Measurements from ENCODE around the gene PRDM15.

The PRDM15 gene

DNA sequence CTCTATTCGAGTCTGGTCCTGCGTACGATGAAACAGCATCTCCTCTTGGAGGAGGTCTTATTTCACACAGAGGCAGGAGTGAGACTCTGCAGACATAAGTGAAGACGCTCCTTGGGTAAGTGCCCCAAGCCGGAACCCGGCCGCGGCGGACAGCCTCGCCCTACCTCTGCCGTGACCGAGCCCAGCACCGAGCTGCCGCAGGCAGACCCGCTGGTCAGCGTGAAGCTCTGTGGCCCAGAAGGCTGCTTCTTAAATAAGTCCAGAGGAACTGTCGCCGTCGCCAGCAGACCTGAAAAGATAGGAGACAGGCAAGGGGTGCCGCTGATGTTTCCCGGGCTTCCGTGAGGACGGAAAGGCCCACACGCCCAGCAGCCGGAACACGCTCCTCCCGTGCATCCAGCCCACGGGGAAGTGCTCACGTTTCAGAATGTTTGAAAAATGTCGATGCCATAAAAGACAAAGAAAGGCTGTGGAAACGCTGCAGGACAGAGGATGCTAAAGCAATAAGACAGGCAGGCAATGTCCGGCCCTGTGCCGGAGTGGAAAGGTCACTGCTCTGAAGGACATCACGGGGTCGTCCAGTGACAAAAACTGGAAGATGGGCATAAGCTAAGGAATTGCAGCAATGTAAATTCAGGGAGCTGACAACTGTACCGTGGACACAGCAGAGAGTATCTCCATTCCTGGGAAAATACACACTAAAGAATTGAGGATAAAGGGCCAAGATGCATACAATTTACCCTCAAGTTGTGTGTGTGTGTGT is 28.5 kb upstream of the PRDM15 start:
- DNase-seq (ENCODE audit: low spot score), result no peak

DNA sequence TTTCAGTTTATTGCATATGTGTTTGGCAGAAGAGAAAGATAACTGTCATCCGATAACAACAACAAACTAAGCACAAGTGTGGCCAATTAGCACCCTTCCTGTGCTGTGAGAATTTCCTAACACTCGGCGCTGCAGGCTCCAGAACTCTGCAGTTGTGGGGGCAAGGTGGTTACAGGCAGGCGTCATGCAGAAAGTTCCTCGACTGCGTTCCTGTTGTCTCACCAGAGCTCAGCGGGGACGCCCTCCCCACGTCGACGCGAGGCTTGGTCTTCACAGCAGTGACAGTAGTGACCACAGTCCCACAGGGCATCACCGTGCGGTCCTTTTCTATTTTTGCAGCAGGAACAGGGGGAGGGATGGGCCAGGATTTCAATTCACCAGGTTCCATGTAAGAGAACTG is 27.6 kb upstream of the PRDM15 start:
- DNase-seq (ENCODE audit: low spot score), result no peak

DNA sequence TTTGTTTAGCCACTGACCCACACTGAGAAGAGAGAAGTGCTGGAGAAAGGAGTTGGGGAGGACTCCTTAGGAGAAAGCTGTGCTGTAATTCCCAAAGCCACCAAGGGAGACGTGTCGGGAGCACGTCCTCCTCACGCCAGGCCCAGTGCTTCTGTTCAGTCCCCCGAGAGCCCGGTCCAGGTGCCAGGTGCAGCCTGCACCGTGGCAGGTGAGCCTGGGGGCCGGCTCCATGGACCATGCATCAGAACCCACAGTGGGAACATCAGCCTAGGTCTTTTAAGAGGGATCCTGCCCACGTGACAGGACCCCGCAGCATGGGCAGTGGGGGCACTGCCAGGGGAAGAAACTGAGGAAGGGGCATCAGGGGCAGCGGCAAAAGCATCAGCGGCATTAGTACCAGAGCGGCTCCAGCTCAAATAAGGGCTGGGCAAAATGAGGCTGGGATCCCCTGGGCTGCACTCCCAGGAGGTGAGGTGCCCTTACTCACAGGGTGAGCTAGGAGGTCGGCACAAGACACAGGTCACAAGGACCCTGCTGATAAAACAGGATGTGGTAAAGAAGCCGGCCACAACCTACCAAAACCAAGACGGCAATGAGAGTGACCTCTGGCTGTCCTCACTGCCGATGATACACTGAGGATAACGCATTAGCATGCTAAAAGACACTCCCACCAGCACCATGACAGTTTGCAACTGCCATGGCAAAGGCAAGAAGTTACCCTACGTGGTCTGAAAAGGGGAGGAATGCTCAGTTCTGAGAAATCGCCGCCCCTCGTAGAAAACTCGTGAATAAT is 24.6 kb upstream of the PRDM15 start:
- DNase-seq (ENCODE audit: low spot score), result no peak

GRCh38 chr21:41902946-41903345 is 23.8 kb upstream of the PRDM15 start:
- no peak for DNase-seq (ENCODE audit: low spot score)

- DNase-seq (ENCODE audit: low spot score), result no peak
Measured at GRCh38 chr21:41901782-41902181, 22.6 kb upstream of the PRDM15 start.

DNA sequence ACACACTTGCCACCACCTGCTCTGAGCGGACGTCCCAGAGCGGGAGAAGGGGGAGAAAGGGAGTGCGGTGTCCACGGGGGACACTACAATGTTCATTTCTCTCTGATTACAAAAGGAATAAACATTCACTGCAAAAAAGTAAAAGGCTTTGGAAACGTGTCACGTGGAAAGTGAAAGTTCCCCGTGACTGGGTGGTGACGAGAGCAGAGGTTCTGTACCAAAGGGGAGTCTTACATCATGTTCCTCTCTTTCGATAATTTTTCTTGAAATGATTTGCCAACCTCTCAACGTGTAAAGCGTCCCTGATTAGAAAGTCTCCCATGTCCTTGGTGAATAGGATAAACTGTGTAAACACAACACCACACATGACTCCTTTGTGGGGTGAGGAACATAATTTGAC is 22.0 kb upstream of the PRDM15 start:
- DNase-seq (ENCODE audit: low spot score), result no peak

GRCh38 chr21:41900401-41900800 is 21.3 kb upstream of the PRDM15 start:
- no peak for DNase-seq (ENCODE audit: low spot score)

- no peak for DNase-seq (ENCODE audit: low spot score)
Measured at GRCh38 chr21:41899426-41900202, 20.5 kb upstream of the PRDM15 start.

DNA sequence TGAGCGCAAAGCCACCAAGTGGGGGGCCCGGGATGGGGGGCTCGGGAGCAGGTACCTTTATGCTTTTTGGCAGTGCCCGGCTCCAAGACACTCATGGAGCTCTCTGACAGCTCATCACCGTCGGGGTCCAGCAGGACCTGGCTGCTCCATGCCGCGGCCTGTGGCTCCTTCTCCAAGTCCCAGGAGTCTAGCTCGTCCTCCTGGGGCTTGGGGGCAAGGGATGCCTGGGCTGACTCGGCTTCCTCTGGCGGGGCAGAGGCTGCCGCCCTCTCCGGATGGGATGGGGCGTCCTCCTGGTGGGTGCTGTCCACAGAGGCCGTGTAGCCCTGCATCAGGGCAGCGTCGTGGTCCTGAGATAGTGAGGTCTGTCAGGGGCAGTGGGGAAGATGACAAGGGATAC is 19.9 kb upstream of the PRDM15 start:
- DNase-seq (ENCODE audit: low spot score), result no peak

DNA sequence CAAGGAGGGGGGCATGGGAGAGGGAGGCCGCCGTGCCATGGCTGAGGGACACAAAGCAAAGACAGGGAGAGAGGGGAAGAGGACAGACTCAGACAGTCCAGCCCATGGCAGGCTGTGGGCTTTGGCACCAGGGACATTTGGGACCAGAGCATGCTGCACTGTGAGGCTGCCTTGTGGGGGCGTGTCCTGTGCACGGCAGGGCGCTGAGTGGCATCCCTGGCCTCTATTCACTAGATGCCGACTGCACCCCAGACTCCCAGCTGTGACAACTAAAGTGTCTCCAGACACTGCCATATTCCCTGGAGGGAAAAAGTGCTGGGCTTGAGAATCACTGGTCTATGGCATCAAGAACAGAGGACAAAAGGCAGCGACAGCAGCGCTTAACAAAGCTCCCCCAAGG is 18.6 kb upstream of the PRDM15 start:
- DNase-seq (ENCODE audit: low spot score), result no peak

- no peak for DNase-seq (ENCODE audit: low spot score)
Measured at GRCh38 chr21:41897047-41897669, 18.0 kb upstream of the PRDM15 start.

DNA sequence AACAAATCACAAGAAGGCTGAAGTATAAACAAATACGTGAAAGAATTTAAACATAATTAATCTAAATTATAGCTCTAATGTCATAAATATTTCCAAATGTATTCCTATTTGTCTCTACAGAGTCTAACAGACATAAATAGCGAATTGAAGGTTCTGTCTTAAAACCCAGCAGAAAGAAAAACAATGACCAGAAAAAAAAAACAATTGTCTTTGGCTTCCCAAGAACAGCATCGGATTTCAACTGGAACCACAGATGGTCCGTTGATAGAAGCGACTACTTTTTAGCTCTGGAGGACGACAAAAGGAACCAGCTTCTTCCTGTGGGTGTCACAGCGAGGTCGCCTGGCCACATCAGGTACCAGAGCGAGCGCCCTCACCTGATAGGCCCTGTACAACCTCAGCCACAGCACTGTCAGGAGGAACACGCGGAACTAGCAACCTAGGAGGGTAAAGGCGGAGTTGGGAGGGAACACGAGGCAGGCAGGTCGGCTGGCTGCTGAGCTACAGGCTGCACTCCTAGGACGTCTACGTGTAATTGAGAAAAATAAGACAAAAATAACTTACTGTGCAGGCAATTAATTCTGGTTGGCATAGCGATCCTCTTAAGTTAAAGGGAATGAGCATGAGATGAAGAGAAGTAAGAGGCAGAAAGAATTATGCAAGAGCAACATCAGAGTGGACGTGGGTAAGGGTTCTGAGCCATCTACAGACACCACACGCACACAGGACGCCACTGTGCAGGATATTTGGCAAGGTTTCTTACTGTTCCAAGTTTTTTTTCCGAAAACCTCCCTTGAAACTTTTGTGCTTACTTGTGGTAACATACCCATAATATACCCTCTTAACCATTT is 16.7 kb upstream of the PRDM15 start:
- no peak for DNase-seq (ENCODE audit: low spot score)

DNA sequence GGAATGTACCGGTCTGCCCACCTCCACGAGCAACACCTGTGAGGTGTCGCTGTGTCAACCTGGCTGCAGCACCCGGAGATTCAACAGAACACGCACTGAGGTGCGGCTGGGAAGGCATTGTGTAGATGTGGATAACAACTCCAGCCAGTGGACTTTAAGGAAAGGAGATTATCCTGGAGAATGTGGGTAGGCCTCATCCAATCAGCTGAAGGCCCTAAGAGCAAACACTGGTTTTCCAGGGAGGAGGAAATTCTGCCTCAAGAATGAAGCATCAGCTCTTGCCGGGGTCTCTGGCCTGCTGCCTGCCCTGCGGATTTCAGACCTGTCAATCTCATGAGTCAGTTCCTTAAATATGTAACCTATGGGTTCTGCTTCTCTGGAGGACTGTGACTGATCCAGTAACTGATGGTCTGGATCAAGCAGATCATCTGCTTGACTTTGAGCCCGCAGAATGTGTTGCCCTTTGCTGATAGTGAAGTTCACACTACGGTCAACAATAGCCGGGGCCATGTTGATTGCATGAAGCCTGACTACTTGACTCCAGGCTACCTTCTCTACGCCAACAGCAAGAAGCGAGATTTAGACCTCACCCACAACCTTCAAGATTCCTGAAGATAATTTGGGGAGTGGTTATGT is 15.9 kb upstream of the PRDM15 start:
- no peak for DNase-seq (ENCODE audit: low spot score)

DNA sequence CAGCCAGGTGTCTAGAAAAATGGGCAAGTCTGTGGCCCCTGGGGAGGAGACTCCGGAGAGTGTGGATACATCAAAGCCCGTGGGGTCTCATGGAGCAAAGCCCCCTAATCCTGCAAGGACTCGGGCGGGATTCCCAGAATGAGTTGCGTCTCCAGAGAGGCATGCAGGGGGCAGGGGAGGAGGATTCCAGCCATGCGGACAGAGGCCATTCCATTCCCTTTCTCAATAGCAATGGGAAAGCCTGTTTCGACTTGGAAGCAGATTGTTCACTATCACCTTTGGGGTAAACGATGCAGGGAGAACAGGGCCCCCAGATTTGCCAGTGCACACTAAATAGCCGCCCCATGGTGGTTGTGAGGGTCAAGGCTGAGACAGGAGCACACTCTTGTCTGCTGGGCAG is 15.4 kb upstream of the PRDM15 start:
- no peak for DNase-seq (ENCODE audit: low spot score)

DNA sequence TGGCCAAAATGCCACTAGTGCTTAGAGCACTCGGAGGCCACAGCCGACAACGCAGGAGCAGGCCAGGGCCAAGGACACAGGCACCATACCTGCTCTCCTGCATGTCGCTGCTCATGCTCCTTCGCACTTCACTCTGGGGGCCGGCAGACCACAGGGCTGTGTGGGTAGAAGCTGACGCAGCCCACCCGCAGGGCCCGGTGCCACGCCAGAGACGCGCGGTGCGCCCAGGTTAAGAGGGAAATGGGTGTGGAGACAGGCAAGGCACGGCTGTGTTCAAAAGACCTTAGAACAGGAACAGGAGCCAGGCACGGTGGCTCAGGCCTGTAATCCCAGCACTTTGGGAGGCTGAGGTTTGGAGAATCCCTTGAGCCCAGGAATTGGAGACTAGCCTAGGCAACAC is 13.6 kb upstream of the PRDM15 start:
- no peak for DNase-seq (ENCODE audit: low spot score)

GRCh38 chr21:41891132-41891531 is 12.0 kb upstream of the PRDM15 start:
- no peak for DNase-seq (ENCODE audit: low spot score)

- DNase-seq (ENCODE audit: low spot score), result no peak
Measured at GRCh38 chr21:41890355-41890754, 11.2 kb upstream of the PRDM15 start.

- no peak for DNase-seq (ENCODE audit: low spot score)
Measured at GRCh38 chr21:41888749-41889376, 9.7 kb upstream of the PRDM15 start.

DNA sequence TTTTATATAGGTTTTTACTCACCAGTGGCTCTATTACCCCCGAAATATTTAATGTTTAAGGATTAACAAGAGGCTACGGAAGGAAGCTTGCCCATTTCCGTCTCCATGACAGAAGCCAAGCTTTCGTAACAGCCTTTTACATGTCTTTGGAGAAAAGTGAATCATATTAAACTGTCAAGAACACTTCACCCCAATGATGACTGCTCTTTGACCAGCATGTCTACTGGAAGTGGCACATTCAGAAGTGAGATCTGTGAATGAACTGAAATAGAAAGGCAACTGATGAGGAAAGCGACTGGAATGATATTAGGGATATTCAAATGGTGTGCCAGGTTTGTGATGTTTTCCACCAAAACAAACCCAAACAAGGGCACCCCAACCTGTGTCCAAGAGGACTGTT is 8.5 kb upstream of the PRDM15 start:
- no peak for DNase-seq (ENCODE audit: low spot score)

DNA sequence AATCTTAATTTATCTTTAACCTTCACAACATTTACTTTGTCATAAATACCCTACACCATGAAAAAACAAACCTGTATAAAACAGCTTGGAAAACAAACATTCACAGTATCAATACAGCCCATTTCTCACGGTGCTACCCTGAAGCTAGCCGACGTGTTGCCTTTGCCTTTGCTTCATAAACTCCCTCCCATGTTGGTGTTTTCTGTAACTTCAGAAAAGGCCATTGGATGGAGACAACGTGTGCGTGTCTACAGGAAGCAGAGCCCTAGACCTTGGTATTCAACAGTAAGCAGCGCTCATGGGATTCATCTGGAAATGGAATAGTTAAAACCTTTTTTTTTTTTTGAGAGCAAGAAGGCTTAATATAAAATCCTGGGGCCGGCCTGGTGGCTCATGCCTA is 7.2 kb upstream of the PRDM15 start:
- no peak for DNase-seq (ENCODE audit: low spot score)
